K562 (cell line): ENCODE results near the gene OR2V2. TPM values are rescaled to one million over a fixed set of nuclear protein-coding genes. Genes with fewer than 3 reads are reported as not detected.

ENCODE experiments used
- ATF6 ChIP-seq: sonication (generic); formaldehyde crosslinking; IDR thresholded peaks from 2 replicates; pipeline ENCODE4 v1.4.0; 2020; ENCODE audit warnings: mild to moderate bottlenecking, missing genetic modification reagents
- BCOR ChIP-seq: fragments of 450-650 bp; IDR thresholded peaks from 2 replicates; pipeline ENCODE4 v1.6.1; 2016
- CHD4 ChIP-seq: fragments of 200-600 bp; sonication (generic); IDR thresholded peaks from 3 replicates; pipeline ENCODE4 v1.6.1; 2012; ENCODE audit warnings: low read depth, mild to moderate bottlenecking, mixed read lengths, low read length, inconsistent platforms; ENCODE audit not compliant: insufficient read depth, insufficient replicate concordance, poor library complexity, severe bottlenecking
- ESRRA ChIP-seq: fragments of 450-650 bp; IDR thresholded peaks from 2 replicates; pipeline ENCODE4 v1.6.1; 2014; ENCODE audit warnings: low read depth, mild to moderate bottlenecking, moderate library complexity, borderline replicate concordance
- MYNN ChIP-seq, 2 experiments: sonication (generic); formaldehyde crosslinking in 1 of 2; IDR thresholded peaks; 2 replicates each; pipeline versions ENCODE4 v1.5.0 to v1.6.1; 2016 to 2020; ENCODE audit warnings: antibody characterized with exemption in 1 of 2, missing genetic modification reagents in 1 of 2
- NCOR1 ChIP-seq: fragments of 450-650 bp; IDR thresholded peaks from 2 replicates; pipeline ENCODE4 v1.6.1; 2016; ENCODE audit warnings: mild to moderate bottlenecking, moderate library complexity
- RBM34 ChIP-seq: fragments of 200-400 bp; formaldehyde crosslinking; IDR thresholded peaks from 2 replicates; pipeline ENCODE4 v1.6.1; 2018; ENCODE audit warnings: low read length, borderline replicate concordance; ENCODE audit not compliant: insufficient read depth
- SAP30 ChIP-seq: fragments of 200-600 bp; sonication (generic); IDR thresholded peaks from 2 replicates; pipeline ENCODE4 v1.6.1; 2012; ENCODE audit warnings: borderline replicate concordance, low read depth, mild to moderate bottlenecking, moderate library complexity, low read length, control low read depth, inconsistent platforms; ENCODE audit not compliant: insufficient read depth, poor library complexity, severe bottlenecking
- SP1 ChIP-seq: sonication (generic); formaldehyde crosslinking; IDR thresholded peaks from 2 replicates; pipeline ENCODE4 v1.8.1; 2022; ENCODE audit warnings: mild to moderate bottlenecking, missing genetic modification reagents
- SP2 ChIP-seq: IDR thresholded peaks from 2 replicates; pipeline ENCODE4 v1.6.1; 2011; ENCODE audit warnings: mild to moderate bottlenecking, low read depth, low read length, moderate library complexity; ENCODE audit not compliant: poor library complexity, severe bottlenecking; ENCODE audit errors: extremely low read depth
- TFE3 ChIP-seq: fragments of 450-650 bp; formaldehyde crosslinking; IDR thresholded peaks from 2 replicates; pipeline ENCODE4 v1.4.0; 2020; ENCODE audit warnings: mild to moderate bottlenecking, mixed read lengths
- TGIF2 ChIP-seq: sonication (generic); formaldehyde crosslinking; IDR thresholded peaks from 2 replicates; pipeline ENCODE4 v1.8.1; 2022; ENCODE audit warnings: mild to moderate bottlenecking, missing genetic modification reagents, moderate library complexity
- ZNF263 ChIP-seq: sonication (generic); formaldehyde crosslinking; IDR thresholded peaks from 2 replicates; pipeline ENCODE4 v1.8.0; 2022; ENCODE audit warnings: mild to moderate bottlenecking, missing genetic modification reagents, borderline replicate concordance
- ZNF449 ChIP-seq: fragments of 250-450 bp; sonication (Bioruptor Pico); IDR thresholded peaks from 2 replicates; pipeline ENCODE4 v1.8.0; 2022; ENCODE audit warnings: moderate library complexity, mild to moderate bottlenecking, inconsistent platforms
- ZNF740 ChIP-seq, 3 experiments: fragments of 200-800 bp in 1 of 3; sonication (Bioruptor generic) in 1 of 3; sonication (generic) in 1 of 3; formaldehyde crosslinking in 1 of 3; IDR thresholded peaks; 2 replicates each; pipeline versions ENCODE4 v1.6.1 to v1.8.0; 2016 to 2022; ENCODE audit warnings: mild to moderate bottlenecking in 2 of 3, missing compliant biosample characterization in 2 of 3, missing genetic modification characterization in 2 of 3, missing genetic modification reagents in 1 of 3
- polyA plus RNA-seq, 8 experiments: library from polyadenylated mRNA; depleted of rRNA in 4 of 8; stranded (reverse) in 5 of 8; unstranded in 3 of 8; fragments of >200 nt; fragmentation: Nextera tagmentation in 2 of 8; fragmentation: Illumina TruSeq in 1 of 8; extraction: Ambion mirVana in 2 of 8; extraction: Trizol in 1 of 8; gene quantifications; 2 replicates each; pipeline versions ENCODE4 v1.2.1 to v1.2.3, GENCODE V29; 2011 to 2014; ENCODE audit warnings: inconsistent platforms in 1 of 8, missing spikeins in 1 of 8
- total RNA-seq, 7 experiments: library from RNA; depleted of rRNA in 6 of 7; stranded (reverse); fragments of >200 nt in 6 of 7; fragmentation: Illumina TruSeq in 2 of 7; extraction: Trizol in 2 of 7; gene quantifications; 2 replicates each; pipeline versions ENCODE4 v1.2.1 to v1.2.3, GENCODE V29; 2011 to 2021; ENCODE audit warnings: low replicate concordance in 1 of 7

The OR2V2 gene
- total and polyA plus RNA-seq, 9 of the 15 experiments (the other 6 are each of a cell fraction or from before 2014, with no cell fraction given) = 0.01 TPM; not detected in 8

GRCh38 chr5:181190711-181191525 is 43.5 kb downstream of the OR2V2 start (continued):
- 0 out of 2 replicates have a peak, but pooled peaks have one; percentile 33 for TF ChIP-seq MYNN (IDR thresholded peaks at IDR 0.05)
- TF ChIP-seq MYNN (CRISPR knock-in tag; IDR thresholded peaks at IDR 0.05) = no peak
- TF ChIP-seq SP1 (CRISPR knock-in tag) = no peak
- no peak for TF ChIP-seq TGIF2
- no peak for TF ChIP-seq ZNF740 (CRISPR knock-in tag; IDR thresholded peaks at IDR 0.05)
- TF ChIP-seq ZNF740 (tag; IDR thresholded peaks at IDR 0.05) = no peak
- peak; percentile 58 for TF ChIP-seq SAP30
- TF ChIP-seq ESRRA = no peak
- TF ChIP-seq ZNF263 = 0 out of 2 replicates have a peak, but pooled peaks have one; percentile 35
- TF ChIP-seq NCOR1 = no peak
- TF ChIP-seq RBM34 = no peak
- TF ChIP-seq ATF6 (CRISPR knock-in tag) = no peak
- 0 out of 2 replicates have a peak, but pooled peaks have one; percentile 46 for TF ChIP-seq BCOR
- no peak for TF ChIP-seq CHD4
- no peak for TF ChIP-seq SP2
- TF ChIP-seq TFE3 (CRISPR knock-in tag) = no peak
- no peak for TF ChIP-seq ZNF449
